ENCODE data around the gene VAMP2. TPM values are rescaled to one million over a fixed set of nuclear protein-coding genes. Genes with fewer than 3 reads are reported as not detected.

VAMP2 gene
- total RNA-seq, 1 experiment from 2014 or later = 22.1 TPM

DNA sequence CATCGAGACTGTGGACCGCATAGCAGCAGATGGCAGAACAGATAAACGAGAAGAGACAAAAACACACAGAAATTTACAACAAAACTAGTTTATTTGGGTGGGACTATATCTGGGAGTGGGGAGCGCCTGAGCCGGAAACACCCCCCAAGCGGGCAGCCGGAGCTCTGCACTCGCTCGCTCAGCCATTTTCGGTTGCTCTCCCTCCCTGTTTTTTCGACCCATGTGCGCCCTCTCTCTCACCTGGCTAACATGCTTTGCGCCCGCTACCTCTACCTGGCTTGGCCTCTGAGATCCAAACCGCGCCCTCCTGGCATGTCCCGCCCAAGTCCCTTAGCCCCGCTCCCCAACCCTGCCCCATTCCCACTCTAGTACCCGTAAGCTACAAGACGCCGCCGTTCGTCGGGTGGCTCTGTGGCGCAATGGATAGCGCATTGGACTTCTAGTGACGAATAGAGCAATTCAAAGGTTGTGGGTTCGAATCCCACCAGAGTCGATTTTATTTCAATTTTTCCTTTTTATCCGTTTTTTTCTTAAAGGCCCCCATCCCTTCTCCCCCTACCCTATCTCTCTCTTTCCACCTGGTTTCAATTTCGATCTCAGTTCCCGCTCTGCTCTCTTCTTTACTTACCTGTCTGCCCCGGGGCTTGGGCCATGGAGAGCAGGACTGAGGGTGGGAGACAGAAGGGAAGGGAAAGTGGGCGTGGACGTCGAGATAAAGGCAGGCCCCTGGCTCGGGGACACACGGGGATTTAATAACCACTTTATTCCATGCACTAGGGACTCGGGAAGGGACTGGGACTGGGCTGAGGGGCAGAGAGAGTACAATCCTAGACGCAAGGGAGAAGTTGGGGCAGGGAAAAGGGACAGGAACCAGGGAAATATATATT, 42.0 kb downstream of the VAMP2 start:
- no TSS peak for BruUV-seq (replicated peaks)
- DNase-seq = peak; percentile 85
- TF ChIP-seq, protein P1, sequence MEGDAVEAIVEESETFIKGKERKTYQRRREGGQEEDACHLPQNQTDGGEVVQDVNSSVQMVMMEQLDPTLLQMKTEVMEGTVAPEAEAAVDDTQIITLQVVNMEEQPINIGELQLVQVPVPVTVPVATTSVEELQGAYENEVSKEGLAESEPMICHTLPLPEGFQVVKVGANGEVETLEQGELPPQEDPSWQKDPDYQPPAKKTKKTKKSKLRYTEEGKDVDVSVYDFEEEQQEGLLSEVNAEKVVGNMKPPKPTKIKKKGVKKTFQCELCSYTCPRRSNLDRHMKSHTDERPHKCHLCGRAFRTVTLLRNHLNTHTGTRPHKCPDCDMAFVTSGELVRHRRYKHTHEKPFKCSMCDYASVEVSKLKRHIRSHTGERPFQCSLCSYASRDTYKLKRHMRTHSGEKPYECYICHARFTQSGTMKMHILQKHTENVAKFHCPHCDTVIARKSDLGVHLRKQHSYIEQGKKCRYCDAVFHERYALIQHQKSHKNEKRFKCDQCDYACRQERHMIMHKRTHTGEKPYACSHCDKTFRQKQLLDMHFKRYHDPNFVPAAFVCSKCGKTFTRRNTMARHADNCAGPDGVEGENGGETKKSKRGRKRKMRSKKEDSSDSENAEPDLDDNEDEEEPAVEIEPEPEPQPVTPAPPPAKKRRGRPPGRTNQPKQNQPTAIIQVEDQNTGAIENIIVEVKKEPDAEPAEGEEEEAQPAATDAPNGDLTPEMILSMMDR (IDR thresholded peaks at IDR 0.05; ENCODE audit: unreplicated experiment) = peak; percentile 32
- H3K27ac Mint-ChIP-seq (ENCODE audit: unreplicated experiment) = peak overlapping the region; percentile 98
- no peaks in the 10 kb centered on the region for H3K9me3 Mint-ChIP-seq (ENCODE audit: low read depth, unreplicated experiment)
- peaks cover 56% of the 10 kb centered on the region for H3K27me3 Mint-ChIP-seq (ENCODE audit: unreplicated experiment)
- H3K4me3 Mint-ChIP-seq (ENCODE audit: low read depth, unreplicated experiment) = peak overlapping the region; percentile 91
- intact Hi-C loops (cut with micrococcal nuclease; ENCODE audit: unreplicated experiment) = loop anchor here (5.0 kb wide), 1 partner anchor 37 kb away; no protein-coding TSS in a partner anchor
- CTCF ChIA-PET = interaction anchor here (0.8 to 2.2 kb wide), 6 partner anchors 12 to 65 kb away, joined by 3 to 8 read pairs (median 4); no protein-coding TSS in a partner anchor
- peaks cover 53% of the 10 kb centered on the region for H3K36me3 Mint-ChIP-seq (ENCODE audit: insufficient read depth, unreplicated experiment)
- H3K4me1 Mint-ChIP-seq (ENCODE audit: low read depth, unreplicated experiment) = peaks cover 50% of the 10 kb centered on the region

DNA sequence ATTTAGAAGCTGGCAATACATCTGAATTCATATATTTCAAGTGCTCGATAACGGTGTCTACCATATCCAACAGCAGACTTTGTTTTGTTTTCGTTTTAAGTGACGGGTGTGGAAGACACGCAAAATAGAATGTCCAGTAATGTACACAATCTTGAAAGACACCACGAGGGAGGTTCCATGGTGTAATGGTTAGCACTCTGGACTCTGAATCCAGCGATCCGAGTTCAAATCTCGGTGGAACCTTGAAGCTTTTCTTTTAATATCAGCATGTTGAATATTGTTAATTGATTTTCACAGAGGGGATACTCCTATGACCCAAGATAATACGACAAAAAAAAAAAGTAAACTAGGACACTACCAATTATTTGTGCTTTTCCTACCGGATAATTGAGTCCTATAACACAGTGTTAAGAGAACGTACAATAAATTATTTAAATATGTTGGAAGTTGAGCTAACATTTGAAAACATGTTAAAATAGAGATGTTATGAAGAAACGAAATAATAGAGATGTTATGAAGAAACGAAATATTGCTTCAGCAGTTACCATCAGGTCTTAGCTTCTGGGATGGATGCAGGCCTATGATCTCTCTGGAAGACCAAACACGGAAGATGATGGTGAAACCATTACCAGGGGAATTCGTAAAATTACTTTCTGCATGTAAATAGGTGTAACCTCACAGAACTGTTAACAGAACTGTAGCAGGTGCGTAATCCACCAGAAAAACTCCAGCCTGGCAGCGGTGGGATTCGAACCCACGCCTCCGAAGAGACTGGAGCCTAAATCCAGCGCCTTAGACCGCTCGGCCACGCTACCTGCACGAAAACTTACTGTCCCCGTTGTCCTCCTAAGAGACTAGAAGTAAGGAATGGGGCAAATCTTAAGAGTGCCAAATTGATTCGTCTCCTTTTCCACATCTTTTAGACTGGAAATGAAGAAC, 42.9 kb downstream of the VAMP2 start:
- H3K27ac Mint-ChIP-seq (ENCODE audit: unreplicated experiment) = peak overlapping the region; percentile 98
- peak; percentile 87 for DNase-seq
- H3K36me3 Mint-ChIP-seq (ENCODE audit: insufficient read depth, unreplicated experiment) = peaks cover 44% of the 10 kb centered on the region
- TF ChIP-seq, protein P1 (IDR thresholded peaks at IDR 0.05; ENCODE audit: unreplicated experiment) = no peak
- intact Hi-C loops (cut with micrococcal nuclease; ENCODE audit: unreplicated experiment) = loop anchor here (5.0 kb wide), 3 partner anchors 37 to 58 kb away; no protein-coding TSS in a partner anchor
- CTCF ChIA-PET = interaction anchor here (1.1 to 2.4 kb wide), 9 partner anchors 12 to 66 kb away, joined by 3 to 10 read pairs (median 5); no protein-coding TSS in a partner anchor
- peak overlapping the region; percentile 91 for H3K4me3 Mint-ChIP-seq (ENCODE audit: low read depth, unreplicated experiment)
- peaks cover 56% of the 10 kb centered on the region for H3K27me3 Mint-ChIP-seq (ENCODE audit: unreplicated experiment)
- peaks cover 41% of the 10 kb centered on the region for H3K4me1 Mint-ChIP-seq (ENCODE audit: low read depth, unreplicated experiment)
- BruUV-seq (replicated peaks) = no TSS peak
- H3K9me3 Mint-ChIP-seq (ENCODE audit: low read depth, unreplicated experiment) = no peaks in the 10 kb centered on the region

DNA sequence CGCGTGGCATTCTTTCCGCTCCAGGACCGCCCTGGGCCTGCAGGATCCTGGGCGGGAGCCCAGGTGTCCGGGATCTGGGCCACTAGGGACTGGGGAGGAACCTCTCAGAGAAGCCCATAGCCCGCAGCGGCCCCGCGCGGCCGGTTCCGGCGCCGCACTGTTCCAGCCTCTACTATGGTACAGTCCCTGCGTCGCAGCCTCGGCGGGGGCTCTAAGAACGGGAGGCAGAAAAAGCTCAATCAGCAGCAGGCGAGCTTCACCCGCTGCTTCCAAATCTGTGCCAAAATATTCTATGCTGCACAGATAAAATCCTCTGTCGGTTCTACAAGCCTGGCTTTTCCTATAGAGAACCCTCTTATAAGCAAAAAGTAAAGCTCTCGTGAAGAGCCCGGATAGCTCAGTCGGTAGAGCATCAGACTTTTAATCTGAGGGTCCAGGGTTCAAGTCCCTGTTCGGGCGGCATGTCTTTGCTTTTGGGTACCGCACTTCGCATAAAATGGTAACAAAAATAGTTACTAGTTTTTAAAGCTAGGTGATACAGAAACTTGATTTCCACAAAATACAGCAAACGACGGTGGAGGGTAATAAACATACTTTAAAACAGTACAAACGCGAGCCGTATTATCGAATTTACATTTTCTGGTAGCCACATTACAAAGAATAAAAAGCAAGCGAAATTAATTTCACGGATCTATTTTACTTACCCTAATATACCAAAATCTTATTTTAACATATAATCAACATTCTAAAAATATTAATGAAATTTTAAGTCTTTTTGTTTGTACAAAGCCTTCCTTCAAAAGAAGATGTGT, 43.8 kb downstream of the VAMP2 start:
- intact Hi-C loops (cut with micrococcal nuclease; ENCODE audit: unreplicated experiment) = loop anchor here (5.0 kb wide), 2 partner anchors 37 to 57 kb away; no protein-coding TSS in a partner anchor
- Mint-ChIP-seq H3K4me1 (ENCODE audit: low read depth, unreplicated experiment) (peaks cover 32% of the 10 kb centered on the region), H3K27ac (ENCODE audit: unreplicated experiment) (peak overlapping the region; percentile 98), H3K9me3 (ENCODE audit: low read depth, unreplicated experiment) (no peaks in the 10 kb centered on the region), H3K36me3 (ENCODE audit: insufficient read depth, unreplicated experiment) (peaks cover 41% of the 10 kb centered on the region), H3K27me3 (ENCODE audit: unreplicated experiment) (peaks cover 56% of the 10 kb centered on the region), H3K4me3 (ENCODE audit: low read depth, unreplicated experiment) (peak overlapping the region; percentile 91)
- TF ChIP-seq, protein P1 (IDR thresholded peaks at IDR 0.05; ENCODE audit: unreplicated experiment) = peak; percentile 43
- CTCF ChIA-PET = interaction anchor here (0.7 to 2.4 kb wide), 14 partner anchors 11 to 249 kb away, joined by 3 to 10 read pairs (median 4); partner anchors contain the start of genes CTC1 and TRAPPC1
- peak; percentile 85 for DNase-seq
- BruUV-seq (replicated peaks) = no TSS peak
